Neutrophil (primary cell): ENCODE measurements around the gene HELZ.
"Not testable (repeated sequence)": the region's sequence is repeated elsewhere in the genome, so short reads cannot be mapped to it uniquely, and the experiment has no call there.

Source experiments
- H3K27ac ChIP-seq: fragments of 200-600 bp; sonication (generic); 2 replicates; pipeline ENCODE4 v1.5.1; 2016; ENCODE audit warnings: mild to moderate bottlenecking, moderate library complexity
- H3K27me3 ChIP-seq: fragments of 200-600 bp; sonication (generic); 2 replicates; pipeline ENCODE4 v1.6.0; 2016; ENCODE audit warnings: mild to moderate bottlenecking
- H3K36me3 ChIP-seq: fragments of 200-600 bp; sonication (generic); 2 replicates; pipeline ENCODE4 v1.5.1; 2017
- H3K4me1 ChIP-seq, 2 experiments: fragments of 200-600 bp in 1 of 2; sonication (generic) in 1 of 2; 1 replicate in 1 of 2; 2 replicates in 1 of 2; pipeline versions ENCODE4 v1.5.1 to v1.6.1; 2013 to 2016; ENCODE audit warnings: low read depth in 1 of 2, low read length in 1 of 2, mild to moderate bottlenecking in 1 of 2, moderate library complexity in 1 of 2; ENCODE audit not compliant: control insufficient read depth in 1 of 2, insufficient read depth in 1 of 2
- H3K4me3 ChIP-seq, 2 experiments: fragments of 200-600 bp in 1 of 2; sonication (generic) in 1 of 2; 1 replicate in 1 of 2; 2 replicates in 1 of 2; pipeline ENCODE4 v1.5.1; 2013 to 2016; ENCODE audit warnings: low read depth in 1 of 2, low read length in 1 of 2, mild to moderate bottlenecking in 1 of 2, moderate library complexity in 1 of 2
- H3K9me3 ChIP-seq: fragments of 200-600 bp; sonication (generic); 2 replicates; pipeline ENCODE4 v1.5.1; 2016
- TF ChIP-seq, protein P1 (sequence below): fragments of 200-600 bp; sonication (generic); IDR thresholded peaks from 2 replicates; pipeline ENCODE4 v1.5.1; 2016; ENCODE audit warnings: antibody characterized with exemption

HELZ gene

DNA sequence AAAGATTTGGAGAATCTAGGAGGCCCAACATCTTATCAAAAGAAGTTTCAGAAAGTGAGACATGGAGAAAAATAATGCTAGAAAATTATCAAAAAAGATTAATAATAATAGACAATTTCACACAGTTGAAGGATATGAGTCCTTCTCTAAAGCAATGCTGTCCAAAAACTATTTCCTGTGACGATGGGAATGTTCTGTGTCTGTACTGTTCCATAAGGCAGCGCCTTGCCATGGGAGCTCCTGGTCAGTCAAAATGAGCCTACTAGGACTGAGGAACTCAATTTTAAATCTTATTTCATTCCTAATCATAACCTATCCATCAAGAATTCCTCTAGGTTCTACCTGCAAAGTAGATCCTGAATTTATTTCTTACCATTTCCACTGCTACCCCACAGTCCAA, 151.6 kb downstream of the HELZ start:
- Histone ChIP-seq H3K4me1 (no peaks in the 10 kb centered on the region), H3K4me3 (no peak overlapping the region), H3K9me3 (no peaks in the 10 kb centered on the region), H3K27ac (no peak overlapping the region), H3K36me3 (no peaks in the 10 kb centered on the region), H3K27me3 (no peaks in the 10 kb centered on the region)
- TF ChIP-seq, protein P1, sequence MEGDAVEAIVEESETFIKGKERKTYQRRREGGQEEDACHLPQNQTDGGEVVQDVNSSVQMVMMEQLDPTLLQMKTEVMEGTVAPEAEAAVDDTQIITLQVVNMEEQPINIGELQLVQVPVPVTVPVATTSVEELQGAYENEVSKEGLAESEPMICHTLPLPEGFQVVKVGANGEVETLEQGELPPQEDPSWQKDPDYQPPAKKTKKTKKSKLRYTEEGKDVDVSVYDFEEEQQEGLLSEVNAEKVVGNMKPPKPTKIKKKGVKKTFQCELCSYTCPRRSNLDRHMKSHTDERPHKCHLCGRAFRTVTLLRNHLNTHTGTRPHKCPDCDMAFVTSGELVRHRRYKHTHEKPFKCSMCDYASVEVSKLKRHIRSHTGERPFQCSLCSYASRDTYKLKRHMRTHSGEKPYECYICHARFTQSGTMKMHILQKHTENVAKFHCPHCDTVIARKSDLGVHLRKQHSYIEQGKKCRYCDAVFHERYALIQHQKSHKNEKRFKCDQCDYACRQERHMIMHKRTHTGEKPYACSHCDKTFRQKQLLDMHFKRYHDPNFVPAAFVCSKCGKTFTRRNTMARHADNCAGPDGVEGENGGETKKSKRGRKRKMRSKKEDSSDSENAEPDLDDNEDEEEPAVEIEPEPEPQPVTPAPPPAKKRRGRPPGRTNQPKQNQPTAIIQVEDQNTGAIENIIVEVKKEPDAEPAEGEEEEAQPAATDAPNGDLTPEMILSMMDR: no peak

DNA sequence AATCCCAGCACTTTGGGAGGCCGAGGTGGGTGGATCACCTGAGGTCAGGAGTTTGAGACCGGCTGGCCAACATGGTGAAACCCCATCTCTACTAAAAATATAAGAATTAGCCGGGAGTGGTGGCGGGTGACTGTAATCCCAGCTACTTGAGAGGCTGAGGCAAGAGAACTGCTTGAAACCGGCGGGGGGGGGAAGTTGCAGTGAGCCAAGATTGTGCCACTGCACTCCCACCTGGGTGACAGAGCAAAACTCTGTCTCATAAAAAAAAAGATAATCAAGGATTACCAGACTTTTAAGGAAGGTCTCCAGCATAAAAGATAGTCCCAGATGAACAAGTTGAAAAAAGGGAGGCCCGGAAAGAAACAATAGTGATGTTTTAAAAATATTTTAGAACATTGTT, 152.3 kb downstream of the HELZ start:
- not testable (repeated sequence) for H3K4me1 ChIP-seq, H3K9me3 ChIP-seq, H3K27me3 ChIP-seq, H3K4me3 ChIP-seq, H3K27ac ChIP-seq, H3K36me3 ChIP-seq

DNA sequence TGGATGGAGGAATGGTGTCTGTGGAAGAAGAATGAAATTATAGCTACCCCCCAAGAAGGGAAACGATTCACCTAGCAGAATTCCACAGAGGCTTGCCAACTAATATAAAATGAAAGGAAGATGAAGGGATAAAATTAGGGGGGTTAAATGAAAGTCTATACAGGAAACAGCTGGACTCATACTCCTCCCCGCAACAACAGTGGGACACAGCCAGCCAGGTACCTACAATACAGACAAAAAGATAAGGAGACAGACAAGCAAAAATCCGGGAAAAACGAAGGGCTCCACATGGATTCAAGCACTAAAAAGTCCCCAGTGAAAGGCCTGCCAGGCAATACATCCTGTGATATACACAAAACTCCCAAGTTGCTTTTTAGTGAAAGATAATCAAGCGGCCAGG, 152.7 kb downstream of the HELZ start:
- Histone ChIP-seq H3K27me3 (no peaks in the 10 kb centered on the region), H3K27ac (no peak overlapping the region), H3K4me3 (no peak overlapping the region), H3K36me3 (peaks cover 9% of the 10 kb centered on the region), H3K9me3 (no peaks in the 10 kb centered on the region), H3K4me1 (no peaks in the 10 kb centered on the region)
- TF ChIP-seq, protein P1: no peak

DNA sequence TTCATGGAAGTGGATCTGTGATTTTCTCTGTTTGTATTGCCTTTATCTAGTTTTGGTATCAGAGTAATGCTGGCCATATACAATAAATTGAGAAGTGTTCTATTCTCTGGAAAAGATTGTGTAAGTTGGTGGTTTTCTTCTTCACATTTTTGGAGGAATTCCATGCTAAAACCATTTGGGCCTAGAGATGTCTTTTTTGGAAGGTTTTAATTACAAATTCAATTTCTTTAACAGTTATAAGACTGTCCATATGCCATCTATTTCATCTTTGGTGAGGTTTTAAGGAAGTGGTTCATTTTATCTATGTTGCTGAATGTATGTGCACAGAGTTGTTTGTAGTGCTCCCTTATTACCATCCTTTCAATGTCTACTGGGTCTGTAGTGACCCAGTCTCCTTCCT, 154.7 kb downstream of the HELZ start:
- Histone ChIP-seq H3K9me3 (no peaks in the 10 kb centered on the region), H3K4me3 (no peak overlapping the region), H3K27ac (no peak overlapping the region), H3K4me1 (no peaks in the 10 kb centered on the region), H3K36me3 (peaks cover 28% of the 10 kb centered on the region), H3K27me3 (no peaks in the 10 kb centered on the region)
- TF ChIP-seq, protein P1: no peak

DNA sequence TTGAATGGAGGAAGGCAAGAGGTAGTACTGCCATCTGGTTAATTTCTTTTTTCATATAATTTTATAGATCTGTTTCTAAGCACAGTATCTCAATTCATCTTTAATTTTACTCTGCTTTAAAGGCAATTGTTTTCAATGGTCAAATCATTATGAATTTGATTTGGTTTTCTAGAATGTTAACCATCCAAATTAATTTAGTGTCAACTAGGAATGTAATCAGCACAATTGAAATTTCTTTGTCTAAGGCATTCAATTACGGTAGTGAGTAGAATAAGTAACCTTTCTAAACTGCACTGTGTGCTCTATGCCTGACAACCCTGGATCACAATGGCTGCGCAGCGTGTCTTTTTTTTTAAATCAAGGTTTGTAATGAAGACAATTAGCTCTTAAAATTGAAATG, 156.4 kb downstream of the HELZ start:
- no peaks in the 10 kb centered on the region for H3K4me1 ChIP-seq
- H3K36me3 ChIP-seq: peaks cover 35% of the 10 kb centered on the region
- no peaks in the 10 kb centered on the region for H3K9me3 ChIP-seq
- no peak overlapping the region for H3K4me3 ChIP-seq
- H3K27me3 ChIP-seq: no peaks in the 10 kb centered on the region
- H3K27ac ChIP-seq: no peak overlapping the region
- TF ChIP-seq, protein P1: no peak

DNA sequence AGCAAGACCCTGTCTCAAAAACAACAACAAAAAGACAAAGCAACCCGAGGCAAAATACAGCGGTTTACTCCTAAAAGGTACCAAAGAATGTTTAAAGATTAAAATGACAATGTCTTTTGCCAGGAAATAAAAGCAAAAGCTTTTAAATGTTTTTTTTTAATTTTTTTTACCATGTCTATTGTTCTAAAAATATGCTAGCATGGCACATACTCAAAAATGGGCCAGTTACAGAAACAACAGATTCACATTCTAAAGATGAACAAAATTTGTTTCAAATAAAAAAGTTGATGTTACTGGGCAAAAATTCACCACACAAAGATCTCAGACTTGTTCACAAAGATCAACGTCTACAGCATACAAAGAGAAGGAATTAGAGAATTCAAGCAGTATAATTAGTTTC, 159.6 kb downstream of the HELZ start:
- H3K9me3 ChIP-seq: no peaks in the 10 kb centered on the region
- H3K36me3 ChIP-seq: peaks cover 52% of the 10 kb centered on the region
- no peaks in the 10 kb centered on the region for H3K27me3 ChIP-seq
- no peak overlapping the region for H3K4me3 ChIP-seq
- no peak overlapping the region for H3K27ac ChIP-seq
- TF ChIP-seq, protein P1: no peak
- no peaks in the 10 kb centered on the region for H3K4me1 ChIP-seq
